Chondrocyte (in vitro differentiated cells): ENCODE results near the gene LCE4A. TPM values are rescaled to one million over a fixed set of nuclear protein-coding genes. Genes with fewer than 3 reads are reported as not detected.

ENCODE experiments used
- DNase-seq: peaks from one replicate; pipeline ENCODE4 v3.0.0; 2021; ENCODE audit warnings: mixed read lengths, low spot score
- H3K27ac Mint-ChIP-seq: one replicate; pipeline ENCODE4 v1.8.0; 2021; ENCODE audit warnings: mild to moderate bottlenecking, moderate library complexity, mixed read lengths; ENCODE audit not compliant: unreplicated experiment
- H3K27me3 Mint-ChIP-seq: 2 replicates; pipeline ENCODE4 v1.8.0; 2021; ENCODE audit warnings: low read depth, mixed read lengths
- H3K36me3 Mint-ChIP-seq: 2 replicates; pipeline ENCODE4 v1.8.0; 2021; ENCODE audit warnings: low read depth, mixed read lengths
- H3K4me1 Mint-ChIP-seq: 2 replicates; pipeline ENCODE4 v1.8.0; 2021; ENCODE audit warnings: low read depth, mild to moderate bottlenecking, mixed read lengths
- H3K4me3 Mint-ChIP-seq: one replicate; pipeline ENCODE4 v1.8.0; 2021; ENCODE audit warnings: mild to moderate bottlenecking, moderate library complexity, mixed read lengths; ENCODE audit not compliant: unreplicated experiment
- H3K9me3 Mint-ChIP-seq: 2 replicates; pipeline ENCODE4 v1.8.0; 2021; ENCODE audit warnings: low read depth, mixed read lengths
- total RNA-seq: library from RNA; stranded (reverse); gene quantifications from 3 replicates; pipeline ENCODE4 v1.2.1, GENCODE V29; 2021
- TF ChIP-seq, protein P1 (sequence below): fragments of 200-600 bp; sonication (generic); IDR thresholded peaks from 2 replicates; pipeline ENCODE4 v1.5.0; 2021; ENCODE audit warnings: antibody characterized with exemption, mild to moderate bottlenecking, moderate library complexity

The LCE4A gene
- total RNA-seq, 1 donor from 2014 or later = not detected

DNA sequence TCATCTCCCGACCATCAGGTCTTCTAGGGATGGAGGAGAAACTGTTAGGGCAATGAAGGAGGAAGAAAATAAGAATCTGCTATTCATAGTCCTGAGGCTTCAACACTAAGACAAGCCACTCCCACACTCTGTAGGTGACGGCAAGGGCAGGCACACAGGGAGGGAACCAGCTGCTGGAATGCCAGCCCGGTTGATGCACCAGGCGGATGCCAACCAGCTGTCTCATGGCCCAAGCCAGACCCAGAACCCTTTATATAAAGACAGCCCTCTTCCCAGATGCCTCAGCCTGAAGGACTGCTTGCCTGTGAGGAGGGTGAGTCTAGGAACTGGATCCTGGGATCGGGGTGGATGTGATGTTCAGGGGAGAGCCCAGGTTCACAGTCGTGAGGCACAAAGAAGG, 49.8 kb downstream of the LCE4A start, which contains the start of gene KPRP:
Gene KPRP, plus strand, starts transcription at position 279 of the 400 bp plus-strand sequence. CDS start 1,564 bp downstream, outside the sequence.
- H3K4me1 Mint-ChIP-seq = no peaks in the 10 kb centered on the region
- peaks cover 42% of the 10 kb centered on the region for H3K9me3 Mint-ChIP-seq
- H3K4me3 Mint-ChIP-seq = no peak within 1 kb of the TSS
- H3K27ac Mint-ChIP-seq = no peak within 1 kb of the TSS
- H3K36me3 Mint-ChIP-seq = no peaks in the 10 kb centered on the region
- no peaks in the 10 kb centered on the region for H3K27me3 Mint-ChIP-seq
- TF ChIP-seq, protein P1, sequence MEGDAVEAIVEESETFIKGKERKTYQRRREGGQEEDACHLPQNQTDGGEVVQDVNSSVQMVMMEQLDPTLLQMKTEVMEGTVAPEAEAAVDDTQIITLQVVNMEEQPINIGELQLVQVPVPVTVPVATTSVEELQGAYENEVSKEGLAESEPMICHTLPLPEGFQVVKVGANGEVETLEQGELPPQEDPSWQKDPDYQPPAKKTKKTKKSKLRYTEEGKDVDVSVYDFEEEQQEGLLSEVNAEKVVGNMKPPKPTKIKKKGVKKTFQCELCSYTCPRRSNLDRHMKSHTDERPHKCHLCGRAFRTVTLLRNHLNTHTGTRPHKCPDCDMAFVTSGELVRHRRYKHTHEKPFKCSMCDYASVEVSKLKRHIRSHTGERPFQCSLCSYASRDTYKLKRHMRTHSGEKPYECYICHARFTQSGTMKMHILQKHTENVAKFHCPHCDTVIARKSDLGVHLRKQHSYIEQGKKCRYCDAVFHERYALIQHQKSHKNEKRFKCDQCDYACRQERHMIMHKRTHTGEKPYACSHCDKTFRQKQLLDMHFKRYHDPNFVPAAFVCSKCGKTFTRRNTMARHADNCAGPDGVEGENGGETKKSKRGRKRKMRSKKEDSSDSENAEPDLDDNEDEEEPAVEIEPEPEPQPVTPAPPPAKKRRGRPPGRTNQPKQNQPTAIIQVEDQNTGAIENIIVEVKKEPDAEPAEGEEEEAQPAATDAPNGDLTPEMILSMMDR = no peak
- DNase-seq = no peak

DNA sequence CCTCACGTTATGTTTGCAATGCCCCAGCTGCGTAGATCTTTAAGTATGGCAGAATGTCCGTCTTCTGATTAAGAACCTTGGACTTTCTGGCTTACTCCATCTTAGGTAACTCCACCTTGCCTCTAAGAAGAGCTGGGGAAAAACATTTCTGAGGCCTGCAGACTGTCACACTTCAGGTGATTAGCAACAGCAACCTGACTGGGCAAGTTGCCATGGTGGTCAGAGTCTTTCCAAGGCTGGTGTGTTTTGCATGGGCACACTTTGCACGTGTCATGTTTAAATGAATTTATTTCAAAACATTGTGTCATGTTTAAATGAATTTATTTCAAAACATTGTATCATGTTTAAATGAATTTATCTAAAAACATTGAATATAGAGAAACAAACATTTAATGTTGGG, 50.7 kb downstream of the LCE4A start:
- TF ChIP-seq, protein P1 = no peak
- DNase-seq = no peak
- H3K27ac Mint-ChIP-seq = no peak overlapping the region
- no peaks in the 10 kb centered on the region for H3K27me3 Mint-ChIP-seq
- H3K4me1 Mint-ChIP-seq = no peaks in the 10 kb centered on the region
- H3K4me3 Mint-ChIP-seq = no peak overlapping the region
- no peaks in the 10 kb centered on the region for H3K36me3 Mint-ChIP-seq
- peaks cover 44% of the 10 kb centered on the region for H3K9me3 Mint-ChIP-seq

Other genes starting within 250 kb of the LCE4A start
- gene LCE5A, start 197.4 kb upstream of the LCE4A start, total RNA-seq = not detected in 3 replicates
- not detected in 3 replicates for gene CRCT1, start 193.7 kb upstream of the LCE4A start, total RNA-seq
- not detected in 3 replicates for gene LCE3E, start 141.4 kb upstream of the LCE4A start, total RNA-seq
- not detected in 3 replicates for gene LCE3D, start 127.6 kb upstream of the LCE4A start, total RNA-seq
- not detected in 3 replicates for gene LCE3C, start 107.9 kb upstream of the LCE4A start, total RNA-seq
- gene LCE3B, start 94.3 kb upstream of the LCE4A start, total RNA-seq = not detected in 3 replicates
- gene LCE3A, start 85.1 kb upstream of the LCE4A start, total RNA-seq = not detected in 3 replicates
- not detected in 3 replicates for gene LCE2D, start 44.8 kb upstream of the LCE4A start, total RNA-seq
- not detected in 3 replicates for gene LCE2C, start 32.9 kb upstream of the LCE4A start, total RNA-seq
- gene LCE2B, start 22.0 kb upstream of the LCE4A start, total RNA-seq = not detected in 3 replicates
- not detected in 3 replicates for gene LCE2A, start 9.8 kb upstream of the LCE4A start, total RNA-seq
- not detected in 3 replicates for gene KPRP, start 49.9 kb downstream of the LCE4A start, total RNA-seq
- not detected in 3 replicates for gene LCE1F, start 67.0 kb downstream of the LCE4A start, total RNA-seq
- gene LCE1E, start 78.1 kb downstream of the LCE4A start, total RNA-seq = not detected in 3 replicates
- not detected in 3 replicates for gene LCE1D, start 88.6 kb downstream of the LCE4A start, total RNA-seq
- gene LCE1C, start 98.5 kb downstream of the LCE4A start, total RNA-seq = not detected in 3 replicates
- gene LCE1B, start 103.8 kb downstream of the LCE4A start, total RNA-seq = not detected in 3 replicates
- gene LCE1A, start 119.3 kb downstream of the LCE4A start, total RNA-seq = not detected in 3 replicates
- gene LCE6A, start 134.7 kb downstream of the LCE4A start, total RNA-seq = not detected in 3 replicates
- gene LCE7A, start 151.8 kb downstream of the LCE4A start, total RNA-seq = not detected in 3 replicates
- not detected in 3 replicates for gene SMCP, start 170.2 kb downstream of the LCE4A start, total RNA-seq
- gene IVL, start 200.4 kb downstream of the LCE4A start, total RNA-seq = not detected in 3 replicates
- not detected in 3 replicates for gene SPRR5, start 239.0 kb downstream of the LCE4A start, total RNA-seq